Transverse colon (tissue), 4 donors: ENCODE results near the gene MCFD2. TPM values are rescaled to one million over a fixed set of nuclear protein-coding genes. Genes with fewer than 3 reads are reported as not detected.

Source experiments
- DNase-seq: peaks from one replicate; pipeline ENCODE4 v3.0.0-alpha.2; 2019
- H3K27ac ChIP-seq, 4 donors: fragments of 200-600 bp; sonication (generic); 2 replicates each; pipeline ENCODE4 v1.5.1; 2016 to 2018; ENCODE audit warnings: inconsistent platforms in 4 of 4
- H3K27me3 ChIP-seq: fragments of 200-600 bp; sonication (generic); 2 replicates; pipeline ENCODE4 v1.5.1; 2017; ENCODE audit warnings: inconsistent platforms
- H3K36me3 ChIP-seq, 4 donors: fragments of 200-600 bp; sonication (generic); 2 replicates each; pipeline ENCODE4 v1.5.1; 2017 to 2019; ENCODE audit warnings: inconsistent platforms in 4 of 4
- H3K4me1 ChIP-seq, 4 donors: fragments of 200-600 bp; sonication (generic); 2 replicates each; pipeline ENCODE4 v1.5.1; 2017 to 2020; ENCODE audit warnings: inconsistent platforms in 4 of 4
- H3K4me3 ChIP-seq, 4 donors: fragments of 200-600 bp; sonication (generic); 1 replicate in 1 of 4; 2 replicates in 3 of 4; pipeline versions ENCODE4 v1.5.1 to v1.6.1; 2017 to 2019; ENCODE audit warnings: inconsistent platforms in 4 of 4
- H3K9me3 ChIP-seq, 2 donors: fragments of 200-600 bp; sonication (generic); 2 replicates each; pipeline ENCODE4 v1.5.1; 2017 to 2019; ENCODE audit warnings: inconsistent platforms in 2 of 2
- CTCF ChIP-seq, 5 experiments: fragments of 200-600 bp in 3 of 5; fragments of 450-650 bp in 2 of 5; sonication (generic) in 3 of 5; IDR thresholded peaks; 1 replicate in 2 of 5; 2 replicates in 3 of 5; pipeline ENCODE4 v1.5.1; 2016 to 2017; ENCODE audit warnings: antibody characterized with exemption in 5 of 5, inconsistent platforms in 3 of 5, mild to moderate bottlenecking in 2 of 5, moderate library complexity in 1 of 5
- EP300 ChIP-seq: sonication (generic); formaldehyde crosslinking; IDR thresholded peaks from one replicate; pipeline ENCODE4 v1.6.1; 2017; ENCODE audit warnings: antibody characterized with exemption, low read depth
- POLR2A ChIP-seq: fragments of 450-650 bp; IDR thresholded peaks from one replicate; pipeline ENCODE4 v1.6.1; 2016; ENCODE audit warnings: antibody characterized with exemption, mild to moderate bottlenecking, moderate library complexity
- POLR2AphosphoS5 ChIP-seq, 3 donors: sonication (generic); formaldehyde crosslinking; IDR thresholded peaks; one replicate each; pipeline ENCODE4 v1.6.1; 2016; ENCODE audit warnings: antibody characterized with exemption in 3 of 3
- WGBS, 2 donors: methylation state at CpG; one replicate each; pipeline ENCODE4 v1.1.5; 2018; ENCODE audit warnings: low coverage in 1 of 2; 5-methylcytosine and 5-hydroxymethylcytosine counted together
- in situ Hi-C, 4 donors: fragments of 200-750 bp; cut with MboI; loops; one replicate each; pipeline versions ENCODE4 v1.15.0 to v1.15.1; 2017; ENCODE audit warnings: low sequenced_read_pairs in 3 of 4, low pct_ligation_motif_present in 1 of 4, low pct_unique_long_range_greater_than_20kb in 1 of 4
- intact Hi-C: fragments of 100-400 bp; cut with DNase I; formaldehyde crosslinking; loops from one replicate; pipeline ENCODE4 v1.15.1; 2023; ENCODE audit warnings: low total_unique reads
- total RNA-seq, 4 donors: library from RNA; depleted of rRNA; stranded (reverse); fragments of >200 nt; gene quantifications; one replicate each; pipeline ENCODE4 v1.1.0, GENCODE V29; 2016

MCFD2 gene
- total RNA-seq, 4 donors from 2014 or later, result 14.5 to 40.1 (median 26.8) TPM

- WGBS, 2 donors, result 87 to 100% methylated on average over 1 to 2 of the region's 2 CpGs
- intact Hi-C loops (no loop called here), in situ Hi-C loops (no loop called here)
- H3K4me1 ChIP-seq, result peaks cover 3 to 20% (median 5%) of the 10 kb centered on the region in 4 donors
- H3K9me3 ChIP-seq, result no peaks in the 10 kb centered on the region
- TF ChIP-seq EP300 (no peak), POLR2AphosphoS5 (IDR thresholded peaks at IDR 0.05) (no peak), POLR2A (no peak), CTCF (IDR thresholded peaks at IDR 0.05) (no peak)
- no peaks in the 10 kb centered on the region for H3K36me3 ChIP-seq
- no peak overlapping the region for H3K27ac ChIP-seq
- no peak for DNase-seq
- H3K4me3 ChIP-seq, result no peak overlapping the region
- no peaks in the 10 kb centered on the region for H3K27me3 ChIP-seq
These were observed 28.3 kb downstream of the MCFD2 start for GRCh38 chr2:46887028-46887885.

- no peak for TF ChIP-seq EP300
- TF ChIP-seq POLR2A, result no peak
- no peak for TF ChIP-seq POLR2AphosphoS5 (IDR thresholded peaks at IDR 0.05)
- TF ChIP-seq CTCF (IDR thresholded peaks at IDR 0.05), result no peak
- no peaks in the 10 kb centered on the region for H3K36me3 ChIP-seq
- H3K4me1 ChIP-seq, result peaks cover 4 to 25% (median 9%) of the 10 kb centered on the region in 4 donors
- in situ Hi-C loops (no loop called here), intact Hi-C loops (no loop called here)
- no peaks in the 10 kb centered on the region for H3K9me3 ChIP-seq
- 89% methylated on average over 3 to 6 of the region's 6 CpGs for WGBS, 2 donors
- no peaks in the 10 kb centered on the region for H3K27me3 ChIP-seq
- H3K4me3 ChIP-seq, result no peak overlapping the region
- no peak overlapping the region for H3K27ac ChIP-seq
- DNase-seq, result no peak
These were observed 29.2 kb downstream of the MCFD2 start for GRCh38 chr2:46886268-46887027.

- H3K4me3 ChIP-seq, result no peak overlapping the region
- 68% methylated on average over 4 of the region's 4 CpGs; no CpG with 5 or more reads in 1 of the 2 donors for WGBS, 2 donors
- H3K9me3 ChIP-seq, result no peaks in the 10 kb centered on the region
- no peaks in the 10 kb centered on the region for H3K36me3 ChIP-seq
- TF ChIP-seq EP300 (no peak), POLR2A (no peak), POLR2AphosphoS5 (IDR thresholded peaks at IDR 0.05) (no peak), CTCF (IDR thresholded peaks at IDR 0.05) (no peak)
- no peak overlapping the region for H3K27ac ChIP-seq
- in situ Hi-C loops, result no loop called here
- peaks cover 4 to 31% (median 11%) of the 10 kb centered on the region in 4 donors for H3K4me1 ChIP-seq
- no peak for DNase-seq
- intact Hi-C loops, result no loop called here
- no peaks in the 10 kb centered on the region for H3K27me3 ChIP-seq
These were observed 30.2 kb downstream of the MCFD2 start for GRCh38 chr2:46885376-46885775.

- TF ChIP-seq POLR2AphosphoS5 (IDR thresholded peaks at IDR 0.05) (no peak), EP300 (no peak), CTCF (IDR thresholded peaks at IDR 0.05) (no peak), POLR2A (no peak)
- H3K27ac ChIP-seq, result no peak overlapping the region
These were observed 36.1 kb downstream of the MCFD2 start for GRCh38 chr2:46879511-46879910.

More at GRCh38 chr2:46879511-46879910, 36.1 kb downstream of the MCFD2 start:
- no peak for DNase-seq
- H3K36me3 ChIP-seq, result no peaks in the 10 kb centered on the region
- no peak overlapping the region for H3K4me3 ChIP-seq
- peaks cover 5 to 48% (median 28%) of the 10 kb centered on the region in 4 donors for H3K4me1 ChIP-seq
- H3K9me3 ChIP-seq, result no peaks in the 10 kb centered on the region
- in situ Hi-C loops, result no loop called here
- intact Hi-C loops, result no loop called here
- no peaks in the 10 kb centered on the region for H3K27me3 ChIP-seq
